GM10266 (cell line): ENCODE measurements around the gene KRTAP4-8.
"Not testable (repeated sequence)": the region's sequence is repeated elsewhere in the genome, so short reads cannot be mapped to it uniquely, and the experiment has no call there.

ENCODE experiments used
- DNase-seq: peaks from one replicate; pipeline ENCODE4 v3.0.0; 2012; ENCODE audit errors: extremely low spot score
- TF ChIP-seq, protein P1 (sequence below): IDR thresholded peaks from 2 replicates; pipeline ENCODE4 v1.5.1; 2012; ENCODE audit warnings: mild to moderate bottlenecking, low read depth; ENCODE audit not compliant: control insufficient read depth, insufficient read depth; ENCODE audit errors: missing control alignments

KRTAP4-8 gene

GRCh38 chr17:41118721-41119120, 20.8 kb upstream of the KRTAP4-8 start:
- no peak for DNase-seq
- TF ChIP-seq, protein P1, sequence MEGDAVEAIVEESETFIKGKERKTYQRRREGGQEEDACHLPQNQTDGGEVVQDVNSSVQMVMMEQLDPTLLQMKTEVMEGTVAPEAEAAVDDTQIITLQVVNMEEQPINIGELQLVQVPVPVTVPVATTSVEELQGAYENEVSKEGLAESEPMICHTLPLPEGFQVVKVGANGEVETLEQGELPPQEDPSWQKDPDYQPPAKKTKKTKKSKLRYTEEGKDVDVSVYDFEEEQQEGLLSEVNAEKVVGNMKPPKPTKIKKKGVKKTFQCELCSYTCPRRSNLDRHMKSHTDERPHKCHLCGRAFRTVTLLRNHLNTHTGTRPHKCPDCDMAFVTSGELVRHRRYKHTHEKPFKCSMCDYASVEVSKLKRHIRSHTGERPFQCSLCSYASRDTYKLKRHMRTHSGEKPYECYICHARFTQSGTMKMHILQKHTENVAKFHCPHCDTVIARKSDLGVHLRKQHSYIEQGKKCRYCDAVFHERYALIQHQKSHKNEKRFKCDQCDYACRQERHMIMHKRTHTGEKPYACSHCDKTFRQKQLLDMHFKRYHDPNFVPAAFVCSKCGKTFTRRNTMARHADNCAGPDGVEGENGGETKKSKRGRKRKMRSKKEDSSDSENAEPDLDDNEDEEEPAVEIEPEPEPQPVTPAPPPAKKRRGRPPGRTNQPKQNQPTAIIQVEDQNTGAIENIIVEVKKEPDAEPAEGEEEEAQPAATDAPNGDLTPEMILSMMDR, result no peak

DNA sequence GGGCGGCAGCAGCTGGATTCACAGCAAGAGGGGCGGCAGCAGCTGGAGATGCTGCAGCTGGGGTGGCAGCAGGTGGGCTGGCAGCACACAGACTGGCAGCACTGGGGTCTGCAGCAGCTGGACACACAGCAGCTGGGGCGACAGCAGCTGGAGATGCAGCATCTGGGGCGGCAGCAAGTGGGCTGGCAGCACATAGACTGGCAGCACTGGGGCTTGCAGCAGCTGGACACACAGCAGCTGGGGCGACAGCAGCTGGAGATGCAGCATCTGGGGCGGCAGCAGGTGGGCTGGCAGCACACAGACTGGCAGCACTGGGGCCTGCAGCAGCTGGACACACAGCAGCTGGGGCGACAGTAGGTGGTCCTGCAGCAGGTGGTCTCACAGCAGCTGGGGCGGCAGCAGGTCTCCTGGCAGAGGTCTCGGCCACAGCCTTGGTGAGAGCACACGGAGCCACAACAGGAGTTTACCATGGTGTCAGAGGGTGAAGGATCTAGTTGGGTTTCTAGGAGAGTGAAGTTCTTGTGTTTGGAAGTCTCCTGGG, 20.0 kb upstream of the KRTAP4-8 start, which contains the start of gene KRTAP4-11:
TSS of gene KRTAP4-11 (minus strand) at position 528 of the 541 bp plus-strand sequence. CDS start at position 470, 58 bp downstream.
- DNase-seq, result not testable (repeated sequence)

- DNase-seq, result no peak
- TF ChIP-seq, protein P1, result no peak
Observed at GRCh38 chr17:41116297-41116696, 18.4 kb upstream of the KRTAP4-8 start.

- no peak for DNase-seq
- TF ChIP-seq, protein P1, result no peak
Observed at GRCh38 chr17:41111151-41111885, 13.4 kb upstream of the KRTAP4-8 start.

DNA sequence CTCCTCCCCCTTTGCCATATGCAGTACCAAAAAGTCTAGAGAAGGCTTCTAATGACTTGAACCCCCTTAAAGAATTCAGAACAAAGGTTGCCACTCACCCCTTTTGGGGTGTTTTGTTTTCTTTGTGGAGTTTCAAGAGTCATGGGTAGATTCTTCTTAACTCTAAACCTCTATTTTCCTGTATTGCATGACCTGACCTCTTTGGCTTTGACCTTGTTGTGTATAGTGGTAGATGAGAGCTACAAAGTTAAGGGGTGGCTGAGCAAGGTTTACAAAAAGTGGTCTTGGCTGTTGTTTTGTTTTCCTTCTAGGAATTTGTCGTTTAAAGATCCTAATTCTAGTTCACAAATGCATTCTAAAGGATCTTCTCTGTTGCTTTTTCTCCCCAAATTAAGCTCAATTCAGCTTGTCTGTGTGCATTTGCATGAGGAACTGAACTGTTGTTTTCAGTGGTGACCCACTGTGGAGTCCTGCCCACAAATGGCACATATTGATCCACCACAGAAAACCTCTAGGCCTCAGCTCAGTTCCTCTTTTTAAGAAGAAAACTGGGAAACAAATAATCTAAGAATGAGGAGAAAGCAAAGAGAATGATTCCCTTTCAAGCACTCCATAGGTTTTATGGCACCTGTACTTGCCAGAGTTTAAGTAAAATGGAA, 10.9 kb upstream of the KRTAP4-8 start:
- not testable (repeated sequence) for DNase-seq

DNA sequence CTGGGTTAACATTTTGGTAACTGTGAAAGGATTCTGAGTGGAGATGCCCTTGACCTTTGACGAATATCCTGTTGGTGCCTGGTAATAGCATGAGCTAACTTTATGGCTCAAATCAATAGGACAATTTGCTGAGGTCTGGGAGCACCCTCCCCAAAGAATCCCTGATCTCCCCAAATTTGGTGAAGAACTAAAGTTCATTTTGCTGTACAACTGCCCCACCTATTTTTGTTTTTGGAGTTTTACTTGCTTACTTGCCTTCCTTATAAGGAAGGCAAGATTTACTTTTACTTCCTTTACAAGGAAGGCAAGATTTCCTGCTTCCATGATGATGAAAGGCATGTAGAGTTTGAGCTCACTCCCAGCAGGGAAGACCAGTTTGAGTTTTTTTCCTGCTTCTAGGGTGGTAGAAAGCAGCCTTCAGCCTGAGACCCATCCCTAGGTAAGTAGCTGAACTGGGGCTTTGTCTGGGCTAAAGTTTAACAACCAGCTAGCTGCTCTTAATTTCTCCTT, 10.1 kb upstream of the KRTAP4-8 start:
- DNase-seq, result no peak
- TF ChIP-seq, protein P1, result no peak

- not testable (repeated sequence) for DNase-seq
Observed at GRCh38 chr17:41105347-41105746, 7.4 kb upstream of the KRTAP4-8 start, which contains the start of gene KRTAP4-9. Gene KRTAP4-9 (plus strand): TSS chr17:41105389. CDS start chr17:41105389, 0 bp downstream.

- DNase-seq, result not testable (repeated sequence)
Observed at GRCh38 chr17:41104386-41105038, 6.6 kb upstream of the KRTAP4-8 start.

DNA sequence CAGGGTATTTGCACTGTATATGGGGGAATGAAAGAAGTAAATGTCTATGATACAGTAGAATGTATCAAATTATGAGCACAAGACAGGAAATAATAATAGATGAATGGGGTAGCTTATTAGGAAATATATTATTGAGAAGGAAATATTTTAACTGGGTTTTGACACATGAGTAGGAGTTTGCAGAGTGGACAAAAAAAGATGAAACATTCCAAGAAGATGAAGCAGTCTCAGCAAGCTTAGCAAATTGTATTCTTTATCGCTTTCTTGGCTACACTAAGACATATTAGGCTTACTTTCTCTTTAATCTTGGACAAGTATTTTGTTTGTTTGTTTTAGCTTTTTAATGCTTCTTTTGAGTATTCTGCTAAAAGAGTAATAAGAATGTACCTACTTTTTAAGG, 6.0 kb upstream of the KRTAP4-8 start:
- TF ChIP-seq, protein P1, result no peak
- DNase-seq, result no peak
